Testis (tissue), 3 donors: ENCODE measurements around the gene PTPN3. TPM values are rescaled to one million over a fixed set of nuclear protein-coding genes. Genes with fewer than 3 reads are reported as not detected.

Experiments used
- DNase-seq: peaks from one replicate; pipeline ENCODE4 v3.0.0-alpha.2; 2019
- H3K27ac ChIP-seq, 2 donors: fragments of 200-600 bp; sonication (generic); one replicate each; pipeline ENCODE4 v1.5.1; 2019
- H3K27me3 ChIP-seq: fragments of 200-600 bp; sonication (generic); one replicate; pipeline ENCODE4 v1.5.1; 2019
- H3K36me3 ChIP-seq: fragments of 200-600 bp; sonication (generic); one replicate; pipeline ENCODE4 v1.5.1; 2017; ENCODE audit warnings: low read depth; ENCODE audit errors: missing control alignments
- H3K4me1 ChIP-seq: fragments of 200-600 bp; sonication (generic); one replicate; pipeline ENCODE4 v1.5.1; 2019
- H3K4me3 ChIP-seq, 2 donors: fragments of 200-600 bp; sonication (generic); one replicate each; pipeline ENCODE4 v1.5.1; 2017 to 2019
- H3K9me3 ChIP-seq: fragments of 200-600 bp; sonication (generic); one replicate; pipeline ENCODE4 v1.5.1; 2017
- POLR2A ChIP-seq: fragments of 450-650 bp; IDR thresholded peaks from one replicate; pipeline ENCODE4 v1.6.1; 2017; ENCODE audit warnings: antibody characterized with exemption, mild to moderate bottlenecking, moderate library complexity
- WGBS, 2 donors: methylation state at CpG; one replicate each; pipeline ENCODE4 v1.1.5; 2018; 5-methylcytosine and 5-hydroxymethylcytosine counted together
- intact Hi-C: fragments of 100-400 bp; cut with DNase I; formaldehyde crosslinking; loops from one replicate; pipeline ENCODE4 v1.15.1; 2023; ENCODE audit warnings: low total_unique reads
- polyA plus RNA-seq: library from polyadenylated mRNA; stranded (reverse); fragments of 350-450 nt; fragmentation: Illumina TruSeq; extraction: RNeasy Lipid Tissue Mini Kit (QIAGEN cat#74804); gene quantifications from one replicate; pipeline ENCODE4 v1.2.3, GENCODE V29; 2014; ENCODE audit warnings: low read depth, low replicate concordance; ENCODE audit not compliant: insufficient read depth
- total RNA-seq, 2 donors: library from RNA; depleted of rRNA; stranded (reverse); fragments of >200 nt; gene quantifications; one replicate each; pipeline ENCODE4 v1.2.3, GENCODE V29; 2016
- TF ChIP-seq, protein P1 (sequence below), 3 experiments: fragments of 450-650 bp in 2 of 3; fragments of 200-600 bp in 1 of 3; sonication (generic) in 1 of 3; IDR thresholded peaks; one replicate each; pipeline ENCODE4 v1.5.1; 2016 to 2019; ENCODE audit warnings: antibody characterized with exemption in 3 of 3, mild to moderate bottlenecking in 2 of 3, moderate library complexity in 1 of 3

Gene PTPN3
- total and polyA plus RNA-seq, 3 donors from 2014 or later, result 6.6 to 8.1 (median 7.0) TPM

- Histone ChIP-seq H3K4me3 (no peak overlapping the region), H3K27me3 (no peaks in the 10 kb centered on the region), H3K27ac (no peak overlapping the region), H3K36me3 (no peaks in the 10 kb centered on the region), H3K4me1 (no peaks in the 10 kb centered on the region), H3K9me3 (no peaks in the 10 kb centered on the region)
- TF ChIP-seq POLR2A, result no peak
- TF ChIP-seq, protein P1, sequence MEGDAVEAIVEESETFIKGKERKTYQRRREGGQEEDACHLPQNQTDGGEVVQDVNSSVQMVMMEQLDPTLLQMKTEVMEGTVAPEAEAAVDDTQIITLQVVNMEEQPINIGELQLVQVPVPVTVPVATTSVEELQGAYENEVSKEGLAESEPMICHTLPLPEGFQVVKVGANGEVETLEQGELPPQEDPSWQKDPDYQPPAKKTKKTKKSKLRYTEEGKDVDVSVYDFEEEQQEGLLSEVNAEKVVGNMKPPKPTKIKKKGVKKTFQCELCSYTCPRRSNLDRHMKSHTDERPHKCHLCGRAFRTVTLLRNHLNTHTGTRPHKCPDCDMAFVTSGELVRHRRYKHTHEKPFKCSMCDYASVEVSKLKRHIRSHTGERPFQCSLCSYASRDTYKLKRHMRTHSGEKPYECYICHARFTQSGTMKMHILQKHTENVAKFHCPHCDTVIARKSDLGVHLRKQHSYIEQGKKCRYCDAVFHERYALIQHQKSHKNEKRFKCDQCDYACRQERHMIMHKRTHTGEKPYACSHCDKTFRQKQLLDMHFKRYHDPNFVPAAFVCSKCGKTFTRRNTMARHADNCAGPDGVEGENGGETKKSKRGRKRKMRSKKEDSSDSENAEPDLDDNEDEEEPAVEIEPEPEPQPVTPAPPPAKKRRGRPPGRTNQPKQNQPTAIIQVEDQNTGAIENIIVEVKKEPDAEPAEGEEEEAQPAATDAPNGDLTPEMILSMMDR (IDR thresholded peaks at IDR 0.05), result no peak
- WGBS, 2 donors, result 92 to 96% methylated on average over 3 of the region's 3 CpGs
- no peak for DNase-seq
- intact Hi-C loops, result loop anchor here (10.0 kb wide), 1 partner anchor 431 kb away; no protein-coding TSS in a partner anchor
Measured at GRCh38 chr9:109496218-109496617, 1.9 kb downstream of the PTPN3 start.

DNA sequence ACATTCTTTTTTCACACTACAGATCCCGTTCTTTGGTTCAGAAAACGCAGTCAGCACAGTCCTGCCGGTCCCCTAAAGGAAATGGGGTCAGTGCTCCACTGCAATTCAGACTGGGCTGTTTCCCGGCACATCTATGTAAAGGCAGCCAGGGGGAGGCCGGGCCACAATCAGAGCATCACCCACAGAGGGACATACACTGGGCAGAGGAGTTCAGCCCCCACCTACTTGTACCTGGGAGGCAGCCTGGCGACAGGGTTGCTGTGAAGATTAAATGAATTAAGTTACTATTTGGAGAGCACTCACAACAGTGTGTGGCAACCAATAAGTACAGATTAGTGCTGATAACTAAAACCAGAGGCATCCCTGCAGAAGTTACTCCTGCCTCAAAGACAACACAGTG is 4.5 kb downstream of the PTPN3 start:
- intact Hi-C loops, result loop anchor here (10.0 kb wide), 1 partner anchor 429 kb away; no protein-coding TSS in a partner anchor
- Histone ChIP-seq H3K27ac (no peak overlapping the region), H3K4me1 (no peaks in the 10 kb centered on the region), H3K4me3 (no peak overlapping the region), H3K9me3 (no peaks in the 10 kb centered on the region), H3K27me3 (no peaks in the 10 kb centered on the region), H3K36me3 (no peaks in the 10 kb centered on the region)
- WGBS, 2 donors, result 80 to 91% methylated on average over 6 of the region's 6 CpGs
- no peak for DNase-seq
- TF ChIP-seq POLR2A, result no peak
- TF ChIP-seq, protein P1 (IDR thresholded peaks at IDR 0.05), result no peak

GRCh38 chr9:109491590-109491989 is 6.5 kb downstream of the PTPN3 start:
- intact Hi-C loops, result loop anchor here (10.0 kb wide), 1 partner anchor 427 kb away; no protein-coding TSS in a partner anchor
- DNase-seq, result no peak
- Histone ChIP-seq H3K36me3 (no peaks in the 10 kb centered on the region), H3K27me3 (no peaks in the 10 kb centered on the region), H3K27ac (no peak overlapping the region), H3K4me1 (no peaks in the 10 kb centered on the region), H3K9me3 (no peaks in the 10 kb centered on the region), H3K4me3 (no peak overlapping the region)
- WGBS, 2 donors, result 70 to 75% methylated on average over 2 of the region's 2 CpGs
- TF ChIP-seq POLR2A, result no peak
- TF ChIP-seq, protein P1 (IDR thresholded peaks at IDR 0.05), result no peak

GRCh38 chr9:109488791-109489492 is 9.2 kb downstream of the PTPN3 start:
- intact Hi-C loops, result no loop called here
- no peak for DNase-seq
- no peaks in the 10 kb centered on the region for H3K36me3 ChIP-seq
- TF ChIP-seq, protein P1 (IDR thresholded peaks at IDR 0.05), result no peak
- no peak for TF ChIP-seq POLR2A
- H3K27me3 ChIP-seq, result no peaks in the 10 kb centered on the region
- WGBS, 2 donors, result 72 to 75% methylated on average over 6 to 7 of the region's 7 CpGs
- H3K27ac ChIP-seq, result no peak overlapping the region
- no peak overlapping the region for H3K4me3 ChIP-seq
- H3K4me1 ChIP-seq, result no peaks in the 10 kb centered on the region
- H3K9me3 ChIP-seq, result no peaks in the 10 kb centered on the region

DNA sequence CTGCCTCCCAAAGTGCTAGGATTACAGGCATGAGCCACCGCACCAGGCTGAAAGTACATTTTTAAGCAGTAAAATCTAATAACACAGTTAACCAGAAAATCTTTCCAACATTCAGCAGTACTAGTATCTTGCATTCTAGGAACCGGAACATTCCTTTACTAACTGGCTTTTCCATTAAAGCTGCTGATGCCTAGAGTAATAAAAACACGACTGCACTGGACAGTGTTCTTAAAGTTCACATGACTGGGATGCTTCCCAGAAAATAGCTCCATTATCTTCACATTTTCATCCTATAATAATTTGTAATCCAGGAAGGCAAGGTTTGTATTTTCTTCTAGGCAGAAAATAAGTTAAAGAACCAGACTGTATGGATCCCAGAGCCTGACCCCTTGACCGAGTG is 9.8 kb downstream of the PTPN3 start:
- 45 to 58% methylated on average over 4 of the region's 4 CpGs for WGBS, 2 donors
- intact Hi-C loops, result no loop called here

More for the DNA sequence above, 9.8 kb downstream of the PTPN3 start:
- H3K4me3 ChIP-seq, result no peak overlapping the region
- H3K9me3 ChIP-seq, result no peaks in the 10 kb centered on the region
- H3K27ac ChIP-seq, result no peak overlapping the region
- no peak for DNase-seq
- no peaks in the 10 kb centered on the region for H3K27me3 ChIP-seq
- no peaks in the 10 kb centered on the region for H3K4me1 ChIP-seq
- H3K36me3 ChIP-seq, result no peaks in the 10 kb centered on the region
- TF ChIP-seq, protein P1 (IDR thresholded peaks at IDR 0.05), result no peak
- no peak for TF ChIP-seq POLR2A
